Measurements from ENCODE around the gene NXF2B. TPM values are rescaled to one million over a fixed set of nuclear protein-coding genes. Genes with fewer than 3 reads are reported as not detected.

Gene NXF2B
- total RNA-seq, 2 experiments from 2014 or later, result not detected

Other genes with a start within 250 kb of the NXF2B start
- gene TCP11X1, start 224.7 kb downstream of the NXF2B start, total RNA-seq, result not detected
- not detected for gene NXF2, start 192.8 kb downstream of the NXF2B start, total RNA-seq
- not detected for gene TCP11X2, start 31.8 kb upstream of the NXF2B start, total RNA-seq
- 1 to 10 TPM in 1 of 2 experiments, under 1 TPM in 1; 0.84 to 1.1 TPM for gene TMSB15A, start 76.7 kb upstream of the NXF2B start, total RNA-seq
- gene ARMCX5, start 159.5 kb upstream of the NXF2B start, total RNA-seq, result 10 to 100 TPM; 12.6 to 13.3 TPM
- gene GPRASP1, start 211.5 kb upstream of the NXF2B start, total RNA-seq, result 1 to 10 TPM; 4.2 to 5.1 TPM